HL-60 (cell line): ENCODE data around the gene SDC4.

Source experiments
- CTCF ChIP-seq: IDR thresholded peaks from one replicate; pipeline ENCODE4 v1.5.1; 2011; ENCODE audit warnings: low read length, control low read depth, inconsistent platforms; ENCODE audit not compliant: insufficient read depth
- GABPA ChIP-seq: IDR thresholded peaks from 2 replicates; pipeline ENCODE4 v1.6.1; 2012; ENCODE audit warnings: low read depth
- POLR2AphosphoS5 ChIP-seq: IDR thresholded peaks from 2 replicates; pipeline ENCODE4 v1.6.1; 2012; ENCODE audit warnings: low read depth
- REST ChIP-seq: IDR thresholded peaks from 2 replicates; pipeline ENCODE4 v1.6.1; 2012; ENCODE audit warnings: low read depth; ENCODE audit not compliant: insufficient replicate concordance
- SPI1 ChIP-seq: IDR thresholded peaks from 2 replicates; pipeline ENCODE4 v1.6.1; 2012; ENCODE audit warnings: low read depth, mild to moderate bottlenecking, borderline replicate concordance

- no peak for TF ChIP-seq CTCF
- no peak for TF ChIP-seq GABPA
- no peak for TF ChIP-seq REST
- no peak for TF ChIP-seq SPI1
- TF ChIP-seq POLR2AphosphoS5, result no peak
These were observed 54.2 kb downstream of the SDC4 start for GRCh38 chr20:45294003-45294368.
